MM.1S (cell line): Measurements from ENCODE around the gene IL12B.

Experiments used
- DNase-seq: peaks from one replicate; pipeline ENCODE4 v3.0.0-alpha.2; 2015
- H2AFZ ChIP-seq: fragments of 300-600 bp; sonication (generic); 2 replicates; pipeline ENCODE4 v1.6.0; 2016; ENCODE audit warnings: antibody characterized with exemption, low read length
- H3F3A ChIP-seq: fragments of 300-600 bp; sonication (generic); 2 replicates; pipeline ENCODE4 v1.6.1; 2016; ENCODE audit warnings: mild to moderate bottlenecking, antibody characterized with exemption, low read length, moderate library complexity, mixed read lengths; ENCODE audit not compliant: insufficient read depth
- H3K27ac ChIP-seq: fragments of 300-600 bp; sonication (generic); 2 replicates; pipeline ENCODE4 v1.5.1; 2016; ENCODE audit warnings: mild to moderate bottlenecking, low read length
- H3K27me3 ChIP-seq: fragments of 300-600 bp; sonication (generic); replicated peaks from 2 replicates; pipeline ENCODE4 v1.6.0; 2016; ENCODE audit warnings: low read length; ENCODE audit not compliant: insufficient read depth
- H3K36me3 ChIP-seq: fragments of 300-600 bp; sonication (generic); replicated peaks from 2 replicates; pipeline ENCODE4 v1.6.1; 2016; ENCODE audit warnings: mild to moderate bottlenecking, low read length, mixed read lengths; ENCODE audit not compliant: insufficient read depth
- H3K4me1 ChIP-seq: fragments of 300-600 bp; sonication (generic); 2 replicates; pipeline ENCODE4 v1.6.1; 2016; ENCODE audit warnings: low read length, mixed read lengths
- H3K4me2 ChIP-seq: fragments of 300-600 bp; sonication (generic); 2 replicates; pipeline ENCODE4 v1.6.0; 2016; ENCODE audit warnings: low read depth, low read length
- H3K4me3 ChIP-seq: fragments of 300-600 bp; sonication (generic); 2 replicates; pipeline ENCODE4 v1.5.1; 2016; ENCODE audit warnings: low read length, mixed read lengths
- H3K79me2 ChIP-seq: fragments of 300-600 bp; sonication (generic); 2 replicates; pipeline ENCODE4 v1.6.1; 2016; ENCODE audit warnings: mixed run types, low read length, mixed read lengths
- H3K9ac ChIP-seq: fragments of 300-600 bp; sonication (generic); 2 replicates; pipeline ENCODE4 v1.6.1; 2016; ENCODE audit warnings: low read length, mixed read lengths
- H3K9me2 ChIP-seq: fragments of 300-600 bp; sonication (generic); replicated peaks from 2 replicates; pipeline ENCODE4 v1.6.1; 2016; ENCODE audit warnings: mild to moderate bottlenecking, low read length, mixed read lengths; ENCODE audit not compliant: insufficient read depth
- H3K9me3 ChIP-seq: fragments of 300-600 bp; sonication (generic); replicated peaks from 2 replicates; pipeline ENCODE4 v1.6.1; 2016; ENCODE audit warnings: mild to moderate bottlenecking, low read length, mixed read lengths; ENCODE audit not compliant: insufficient read depth
- H4K20me1 ChIP-seq: fragments of 300-600 bp; sonication (generic); 2 replicates; pipeline ENCODE4 v1.6.1; 2016; ENCODE audit warnings: mild to moderate bottlenecking, low read length, moderate library complexity, mixed read lengths; ENCODE audit not compliant: insufficient read depth
- EZH2 ChIP-seq: fragments of 300-600 bp; sonication (generic); optimal IDR thresholded peaks from 2 replicates; pipeline ENCODE3; 2017; ENCODE audit warnings: low read depth, mild to moderate bottlenecking, antibody characterized with exemption, low read length, mixed read lengths
- EZH2phosphoT487 ChIP-seq: fragments of 300-600 bp; sonication (generic); IDR thresholded peaks from 2 replicates; pipeline ENCODE4 v1.6.1; 2018; ENCODE audit warnings: antibody characterized with exemption, low read length
- TF ChIP-seq, protein P1 (sequence below): fragments of 300-600 bp; sonication (generic); IDR thresholded peaks from 2 replicates; pipeline ENCODE4 v1.5.1; 2016; ENCODE audit warnings: antibody characterized with exemption, low read length, mixed read lengths

The IL12B gene

DNA sequence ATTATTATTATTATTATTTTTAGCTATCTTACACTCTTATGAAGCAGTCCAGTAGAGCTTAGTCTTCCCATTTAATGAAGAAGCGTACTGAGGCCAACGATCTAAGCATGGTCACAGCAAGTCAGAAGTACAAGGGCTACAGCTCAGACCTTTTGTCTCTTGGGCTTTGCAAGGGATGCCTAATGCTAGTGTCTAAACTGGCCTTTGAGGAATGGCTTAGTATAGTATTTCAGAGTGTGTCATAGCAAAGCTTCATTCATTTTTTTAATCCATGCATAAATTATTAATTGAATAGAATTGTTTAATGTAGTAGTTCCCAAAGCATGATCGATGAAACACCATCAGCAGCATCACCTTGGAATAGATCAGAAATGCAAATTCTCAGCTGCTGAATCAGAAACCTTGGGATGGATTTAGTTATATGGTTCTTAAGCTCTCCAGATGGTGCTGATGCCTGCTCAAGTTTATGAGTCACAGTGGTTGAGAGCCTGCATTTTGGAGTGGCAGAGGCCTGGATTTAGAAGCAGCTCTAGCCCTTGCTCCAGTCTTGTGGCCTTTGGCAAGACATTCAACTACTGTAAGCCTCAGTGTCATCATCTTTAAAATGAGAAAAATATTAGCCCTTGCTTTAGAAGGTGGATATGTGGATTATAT is 6.1 kb downstream of the IL12B start:
- no peak for DNase-seq
- Histone ChIP-seq H3K9me2 (no peaks in the 10 kb centered on the region), H3K79me2 (no peaks in the 10 kb centered on the region), H3K4me2 (no peak overlapping the region), H3K27me3 (no peaks in the 10 kb centered on the region), H3K4me1 (no peaks in the 10 kb centered on the region), H3K27ac (no peak overlapping the region), H3K36me3 (no peaks in the 10 kb centered on the region), H3K9ac (no peak overlapping the region), H3F3A (no peaks in the 10 kb centered on the region), H3K9me3 (no peaks in the 10 kb centered on the region), H4K20me1 (no peaks in the 10 kb centered on the region), H2AFZ (no peak overlapping the region), H3K4me3 (no peak overlapping the region)
- TF ChIP-seq, protein P1, sequence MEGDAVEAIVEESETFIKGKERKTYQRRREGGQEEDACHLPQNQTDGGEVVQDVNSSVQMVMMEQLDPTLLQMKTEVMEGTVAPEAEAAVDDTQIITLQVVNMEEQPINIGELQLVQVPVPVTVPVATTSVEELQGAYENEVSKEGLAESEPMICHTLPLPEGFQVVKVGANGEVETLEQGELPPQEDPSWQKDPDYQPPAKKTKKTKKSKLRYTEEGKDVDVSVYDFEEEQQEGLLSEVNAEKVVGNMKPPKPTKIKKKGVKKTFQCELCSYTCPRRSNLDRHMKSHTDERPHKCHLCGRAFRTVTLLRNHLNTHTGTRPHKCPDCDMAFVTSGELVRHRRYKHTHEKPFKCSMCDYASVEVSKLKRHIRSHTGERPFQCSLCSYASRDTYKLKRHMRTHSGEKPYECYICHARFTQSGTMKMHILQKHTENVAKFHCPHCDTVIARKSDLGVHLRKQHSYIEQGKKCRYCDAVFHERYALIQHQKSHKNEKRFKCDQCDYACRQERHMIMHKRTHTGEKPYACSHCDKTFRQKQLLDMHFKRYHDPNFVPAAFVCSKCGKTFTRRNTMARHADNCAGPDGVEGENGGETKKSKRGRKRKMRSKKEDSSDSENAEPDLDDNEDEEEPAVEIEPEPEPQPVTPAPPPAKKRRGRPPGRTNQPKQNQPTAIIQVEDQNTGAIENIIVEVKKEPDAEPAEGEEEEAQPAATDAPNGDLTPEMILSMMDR: no peak

DNA sequence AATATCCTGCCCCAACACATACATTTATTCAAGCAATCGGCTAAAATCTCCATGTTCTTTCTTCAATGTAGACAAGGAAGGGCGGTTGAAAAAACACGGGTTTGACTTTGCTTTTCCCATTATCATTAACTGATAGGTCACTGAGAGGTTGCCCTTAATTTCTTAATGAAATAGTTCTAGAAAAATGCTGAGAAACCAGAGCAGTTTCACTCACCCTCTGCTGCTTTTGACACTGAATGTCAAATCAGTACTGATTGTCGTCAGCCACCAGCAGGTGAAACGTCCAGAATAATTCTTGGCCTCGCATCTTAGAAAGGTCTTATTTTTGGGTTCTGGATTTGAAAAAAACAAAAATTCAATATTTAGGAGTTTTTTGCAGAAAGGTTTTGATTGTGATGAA is 8.1 kb downstream of the IL12B start:
- H3K9ac ChIP-seq: no peak overlapping the region
- H3K4me2 ChIP-seq: no peak overlapping the region
- no peaks in the 10 kb centered on the region for H4K20me1 ChIP-seq
- DNase-seq: no peak
- H3K36me3 ChIP-seq: no peaks in the 10 kb centered on the region
- H3K79me2 ChIP-seq: no peaks in the 10 kb centered on the region
- no peak for TF ChIP-seq EZH2
- TF ChIP-seq EZH2phosphoT487: no peak
- TF ChIP-seq, protein P1: no peak
- no peaks in the 10 kb centered on the region for H3K9me3 ChIP-seq
- H3F3A ChIP-seq: no peaks in the 10 kb centered on the region
- H3K27ac ChIP-seq: no peak overlapping the region
- no peak overlapping the region for H3K4me3 ChIP-seq
- no peaks in the 10 kb centered on the region for H3K27me3 ChIP-seq
- no peaks in the 10 kb centered on the region for H3K9me2 ChIP-seq
- no peaks in the 10 kb centered on the region for H3K4me1 ChIP-seq
- no peak overlapping the region for H2AFZ ChIP-seq

DNA sequence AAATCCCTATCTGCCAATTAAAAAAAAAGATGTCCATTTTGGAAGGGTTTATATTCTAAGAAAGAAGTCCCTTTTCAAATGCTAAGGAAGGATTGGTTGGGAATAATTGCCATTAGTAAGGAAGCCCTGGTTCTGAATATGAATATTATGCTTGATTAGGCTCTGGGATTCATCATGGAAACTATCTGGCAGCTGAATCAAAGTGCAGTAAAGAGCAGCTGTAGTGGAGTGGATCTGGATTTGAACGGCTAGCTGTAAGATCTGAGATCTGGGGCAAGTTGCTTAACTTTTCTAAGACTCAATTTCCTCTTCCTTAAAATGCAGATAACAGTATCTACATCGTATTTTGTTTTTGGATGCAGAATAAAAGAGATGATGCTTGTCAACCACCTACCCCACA is 10.5 kb downstream of the IL12B start:
- Histone ChIP-seq H3F3A (no peaks in the 10 kb centered on the region), H3K4me2 (no peak overlapping the region), H3K9me3 (no peaks in the 10 kb centered on the region), H3K27ac (no peak overlapping the region), H4K20me1 (no peaks in the 10 kb centered on the region), H3K4me3 (no peak overlapping the region), H3K9me2 (no peaks in the 10 kb centered on the region), H3K4me1 (no peaks in the 10 kb centered on the region), H3K36me3 (no peaks in the 10 kb centered on the region), H3K27me3 (no peaks in the 10 kb centered on the region), H3K79me2 (no peaks in the 10 kb centered on the region), H3K9ac (no peak overlapping the region), H2AFZ (no peak overlapping the region)
- TF ChIP-seq EZH2phosphoT487 (no peak), EZH2 (no peak)
- TF ChIP-seq, protein P1: no peak
- no peak for DNase-seq
